CD4-positive, alpha-beta T cell (primary cell): Measurements from ENCODE around the gene TMEM72. TPM values are rescaled to one million over a fixed set of nuclear protein-coding genes. Genes with fewer than 3 reads are reported as not detected.

Experiments used
- ATAC-seq: fragments of 200-7000 bp; cut with Tn5 transposase; one replicate; pipeline ENCODE4 v1.10.0; 2022; ENCODE audit warnings: mild to moderate bottlenecking; ENCODE audit not compliant: poor library complexity
- CTCF ChIA-PET: fragments of 350-600 bp; sonication (Branson Sonifier 250); formaldehyde crosslinking; loops from one replicate; lab custom pipeline; 2021; ENCODE audit warnings: antibody characterized with exemption, inconsistent platforms; lab: Charles Lee
- POLR2A ChIA-PET: fragments of 350-600 bp; sonication (Branson Sonifier 250); formaldehyde crosslinking; loops from one replicate; lab custom pipeline; 2021; ENCODE audit warnings: antibody characterized with exemption, inconsistent platforms; lab: Charles Lee
- DNase-seq, 14 experiments: peaks; one replicate each; pipeline ENCODE4 v3.0.0-alpha.2; 2013 to 2020; ENCODE audit warnings: mixed read lengths in 2 of 14
- H3K27ac ChIP-seq, 2 donors: one replicate each; pipeline versions ENCODE4 v1.5.1 to v1.7.0; 2013; ENCODE audit warnings: low read length in 2 of 2, low read depth in 1 of 2, mild to moderate bottlenecking in 1 of 2
- H3K27me3 ChIP-seq, 2 experiments: 1 replicate in 1 of 2; 2 replicates in 1 of 2; pipeline versions ENCODE4 v1.6.1 to v1.7.0; 2013; ENCODE audit warnings: low read length in 2 of 2, control low read depth in 1 of 2, mild to moderate bottlenecking in 1 of 2, moderate library complexity in 1 of 2; ENCODE audit not compliant: insufficient read depth in 2 of 2, control insufficient read depth in 1 of 2
- H3K36me3 ChIP-seq: one replicate; pipeline ENCODE4 v1.6.1; 2013; ENCODE audit warnings: low read length, control low read depth; ENCODE audit not compliant: insufficient read depth
- H3K4me1 ChIP-seq: one replicate; pipeline ENCODE4 v1.6.1; 2013; ENCODE audit warnings: low read length, control low read depth; ENCODE audit not compliant: insufficient read depth
- H3K4me3 ChIP-seq: one replicate; pipeline ENCODE4 v1.5.1; 2013; ENCODE audit warnings: mild to moderate bottlenecking, low read length, moderate library complexity
- H3K9me3 ChIP-seq, 2 experiments: 1 replicate in 1 of 2; 2 replicates in 1 of 2; pipeline versions ENCODE4 v1.6.1 to v1.7.0; 2013; ENCODE audit warnings: low read length in 2 of 2, mild to moderate bottlenecking in 2 of 2, control low read depth in 1 of 2, moderate library complexity in 1 of 2; ENCODE audit not compliant: control insufficient read depth in 1 of 2, insufficient read depth in 1 of 2
- H3K27ac Mint-ChIP-seq: one replicate; pipeline ENCODE4 v1.8.0; 2020; ENCODE audit warnings: mixed read lengths
- H3K27me3 Mint-ChIP-seq: one replicate; pipeline ENCODE4 v1.8.0; 2021; ENCODE audit warnings: mixed read lengths
- H3K36me3 Mint-ChIP-seq: one replicate; pipeline ENCODE4 v1.8.0; 2021; ENCODE audit warnings: low read depth, mixed read lengths
- H3K4me1 Mint-ChIP-seq: one replicate; pipeline ENCODE4 v1.8.0; 2021; ENCODE audit warnings: low read depth, mixed read lengths
- H3K4me3 Mint-ChIP-seq: one replicate; pipeline ENCODE4 v1.8.0; 2020; ENCODE audit warnings: mild to moderate bottlenecking, mixed read lengths
- H3K9me3 Mint-ChIP-seq: one replicate; pipeline ENCODE4 v1.8.0; 2020; ENCODE audit warnings: mixed read lengths
- intact Hi-C, 2 experiments: fragments of 100-400 bp; cut with DNase I in 1 of 2; cut with micrococcal nuclease in 1 of 2; formaldehyde crosslinking; loops; one replicate each; pipeline versions ENCODE4 v1.15.1 to v1.9.0; 2023 to 2025; cut with DNase I, micrococcal nuclease
- total RNA-seq, 174 experiments: library from RNA in 2 of 174; stranded (reverse) in 2 of 174; gene quantifications; one replicate each; pipeline ENCODE4 v1.2.3 and lab custom pipeline; 2021 to 2026
- TF ChIP-seq, protein P1 (sequence below): fragments of 200-600 bp; IDR thresholded peaks from one replicate; pipeline ENCODE4 v1.8.0; 2022; ENCODE audit warnings: antibody characterized with exemption, mild to moderate bottlenecking

TMEM72 gene
- total RNA-seq, 2 experiments from 2014 or later, result not detected

DNA sequence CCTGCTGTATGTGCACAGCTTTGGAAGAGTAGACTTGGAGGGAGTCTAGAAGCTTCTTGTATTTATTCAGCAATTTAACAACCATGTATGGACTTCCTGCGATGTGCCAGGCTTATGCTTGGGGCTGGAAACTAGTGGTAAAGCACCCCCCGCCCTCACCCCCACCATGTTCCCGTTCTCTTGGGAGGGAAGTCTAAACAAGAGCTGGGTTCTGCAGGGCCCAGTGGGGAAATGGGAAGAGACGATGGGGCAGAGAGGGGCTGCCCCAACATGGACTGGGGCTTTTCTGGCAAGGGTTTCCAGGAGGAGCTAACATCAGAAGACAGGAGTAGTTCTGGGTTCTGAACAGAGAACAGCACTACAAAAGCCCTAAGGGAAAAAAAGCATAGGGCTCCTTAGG is 56.5 kb downstream of the TMEM72 start:
- H3K36me3 ChIP-seq, result no peaks in the 10 kb centered on the region
- H3K9me3 ChIP-seq, result no peaks in the 10 kb centered on the region
- no peak overlapping the region for H3K27ac Mint-ChIP-seq
- no peaks in the 10 kb centered on the region for H3K36me3 Mint-ChIP-seq
- no peak overlapping the region for H3K4me3 Mint-ChIP-seq
- POLR2A ChIA-PET, result interaction anchor here (1.8 kb wide), 1 partner anchor 34 kb away, joined by 6 read pairs; no protein-coding TSS in a partner anchor
- DNase-seq, result peak in 1 of 14 experiments; percentile 16
- CTCF ChIA-PET, result no interaction called here
- intact Hi-C loops, result no loop called here
- TF ChIP-seq, protein P1, sequence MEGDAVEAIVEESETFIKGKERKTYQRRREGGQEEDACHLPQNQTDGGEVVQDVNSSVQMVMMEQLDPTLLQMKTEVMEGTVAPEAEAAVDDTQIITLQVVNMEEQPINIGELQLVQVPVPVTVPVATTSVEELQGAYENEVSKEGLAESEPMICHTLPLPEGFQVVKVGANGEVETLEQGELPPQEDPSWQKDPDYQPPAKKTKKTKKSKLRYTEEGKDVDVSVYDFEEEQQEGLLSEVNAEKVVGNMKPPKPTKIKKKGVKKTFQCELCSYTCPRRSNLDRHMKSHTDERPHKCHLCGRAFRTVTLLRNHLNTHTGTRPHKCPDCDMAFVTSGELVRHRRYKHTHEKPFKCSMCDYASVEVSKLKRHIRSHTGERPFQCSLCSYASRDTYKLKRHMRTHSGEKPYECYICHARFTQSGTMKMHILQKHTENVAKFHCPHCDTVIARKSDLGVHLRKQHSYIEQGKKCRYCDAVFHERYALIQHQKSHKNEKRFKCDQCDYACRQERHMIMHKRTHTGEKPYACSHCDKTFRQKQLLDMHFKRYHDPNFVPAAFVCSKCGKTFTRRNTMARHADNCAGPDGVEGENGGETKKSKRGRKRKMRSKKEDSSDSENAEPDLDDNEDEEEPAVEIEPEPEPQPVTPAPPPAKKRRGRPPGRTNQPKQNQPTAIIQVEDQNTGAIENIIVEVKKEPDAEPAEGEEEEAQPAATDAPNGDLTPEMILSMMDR, result no peak
- H3K4me1 Mint-ChIP-seq, result peaks cover 27% of the 10 kb centered on the region
- ATAC-seq, result no peak
- no peak overlapping the region for H3K4me3 ChIP-seq
- no peak overlapping the region for H3K27ac ChIP-seq
- H3K4me1 ChIP-seq, result peaks cover 28% of the 10 kb centered on the region
- H3K9me3 Mint-ChIP-seq, result no peaks in the 10 kb centered on the region
- H3K27me3 ChIP-seq, result no peaks in the 10 kb centered on the region
- H3K27me3 Mint-ChIP-seq, result no peaks in the 10 kb centered on the region

DNA sequence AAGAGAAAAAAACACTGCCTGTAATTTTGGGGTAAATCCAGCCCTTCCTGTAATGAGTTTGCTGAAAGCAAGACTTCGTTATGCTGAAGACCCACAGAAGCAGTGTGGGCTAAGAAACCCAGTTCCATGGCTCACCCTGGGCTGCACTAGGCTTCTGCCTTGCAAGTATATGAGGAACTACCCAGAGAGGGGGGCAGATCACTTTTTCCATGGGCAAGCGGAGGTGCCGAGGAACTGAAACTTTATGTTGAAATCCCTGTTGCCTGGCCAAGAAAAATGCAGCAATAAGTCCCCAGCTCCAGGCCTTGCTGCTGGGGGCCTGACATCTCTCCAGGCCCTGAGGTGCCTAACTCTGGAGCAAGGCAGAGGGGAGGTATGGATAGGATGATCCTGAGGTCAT is 57.0 kb downstream of the TMEM72 start:
- Mint-ChIP-seq H3K27me3 (no peaks in the 10 kb centered on the region), H3K27ac (no peak overlapping the region), H3K4me3 (no peak overlapping the region), H3K9me3 (no peaks in the 10 kb centered on the region), H3K4me1 (peaks cover 27% of the 10 kb centered on the region), H3K36me3 (no peaks in the 10 kb centered on the region)
- ChIA-PET POLR2A (interaction anchor here (1.8 kb wide), 1 partner anchor 33 kb away, joined by 6 read pairs; no protein-coding TSS in a partner anchor), CTCF (no interaction called here)
- no peaks in the 10 kb centered on the region for H3K36me3 ChIP-seq
- H3K4me3 ChIP-seq, result no peak overlapping the region
- no peak for ATAC-seq
- no peak overlapping the region for H3K27ac ChIP-seq
- TF ChIP-seq, protein P1, result no peak
- no peaks in the 10 kb centered on the region for H3K9me3 ChIP-seq
- H3K4me1 ChIP-seq, result peaks cover 30% of the 10 kb centered on the region
- DNase-seq, result peak in 3 of 14 experiments; percentile 38 to 65 (median 59)
- intact Hi-C loops, result no loop called here
- H3K27me3 ChIP-seq, result no peaks in the 10 kb centered on the region

DNA sequence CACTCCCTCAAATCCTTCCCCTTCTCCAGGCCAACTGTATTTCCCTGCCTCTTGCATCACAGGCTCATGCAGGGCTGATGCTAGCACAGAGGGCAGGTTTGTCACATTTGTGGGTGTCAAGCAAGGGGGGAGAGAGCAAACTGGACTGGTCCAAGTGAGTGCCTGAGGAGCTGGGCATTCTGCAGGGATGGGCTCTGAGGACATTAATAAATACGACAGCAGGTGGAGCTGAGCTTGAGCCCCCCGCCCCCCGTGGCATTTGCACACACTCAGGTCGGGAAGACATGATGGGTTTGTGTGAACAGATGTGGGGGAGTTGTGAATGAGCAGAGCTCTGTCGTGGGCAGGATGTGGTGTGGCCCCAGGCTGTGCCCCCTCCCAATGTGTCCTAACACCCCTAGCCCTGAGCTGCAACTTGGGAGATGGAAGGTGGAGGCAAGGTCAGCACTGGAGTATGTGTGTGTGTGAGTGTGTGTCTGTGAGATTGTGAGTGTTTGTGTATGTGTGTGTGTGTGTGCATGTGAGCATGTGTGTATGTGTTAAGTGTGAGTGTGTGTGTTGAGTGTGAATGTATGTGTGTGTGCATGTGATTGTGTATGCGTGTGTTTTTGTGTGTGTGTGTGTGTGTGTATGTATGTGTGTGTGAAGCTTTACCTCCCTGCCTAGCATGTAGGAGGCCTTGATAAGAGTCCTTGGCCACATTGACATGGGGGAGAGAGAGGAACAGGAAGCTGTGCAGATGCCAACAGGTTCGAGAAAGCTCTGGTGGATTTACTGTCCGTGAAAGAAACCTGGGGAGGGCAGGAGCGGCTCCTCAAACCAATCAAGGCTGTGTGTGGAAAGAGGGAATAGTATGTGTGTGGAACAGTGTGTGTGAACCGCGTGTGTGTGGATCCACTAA is 57.6 kb downstream of the TMEM72 start:
- POLR2A ChIA-PET, result interaction anchor here (1.2 to 1.8 kb wide), 2 partner anchors 33 to 36 kb away, joined by 4 to 6 read pairs; no protein-coding TSS in a partner anchor
- Mint-ChIP-seq H3K36me3 (no peaks in the 10 kb centered on the region), H3K4me3 (no peak overlapping the region), H3K4me1 (peaks cover 27% of the 10 kb centered on the region), H3K9me3 (no peaks in the 10 kb centered on the region), H3K27me3 (no peaks in the 10 kb centered on the region), H3K27ac (no peak overlapping the region)
- H3K4me3 ChIP-seq, result no peak overlapping the region
- DNase-seq, result peak in 2 of 14 experiments; percentile 18 to 78
- no peaks in the 10 kb centered on the region for H3K36me3 ChIP-seq
- TF ChIP-seq, protein P1, result no peak
- CTCF ChIA-PET, result no interaction called here
- intact Hi-C loops, result no loop called here
- no peak overlapping the region for H3K27ac ChIP-seq
- ATAC-seq, result peak; percentile 34
- peaks cover 36% of the 10 kb centered on the region for H3K4me1 ChIP-seq
- no peaks in the 10 kb centered on the region for H3K9me3 ChIP-seq
- H3K27me3 ChIP-seq, result no peaks in the 10 kb centered on the region
